Transverse colon (tissue), 3 donors: ENCODE measurements around the gene FOXP1.

ENCODE experiments used
- CTCF ChIP-seq, 5 experiments: fragments of 200-600 bp in 3 of 5; fragments of 450-650 bp in 2 of 5; sonication (generic) in 3 of 5; IDR thresholded peaks; 1 replicate in 2 of 5; 2 replicates in 3 of 5; pipeline ENCODE4 v1.5.1; 2016 to 2017; ENCODE audit warnings: antibody characterized with exemption in 5 of 5, inconsistent platforms in 3 of 5, mild to moderate bottlenecking in 2 of 5, moderate library complexity in 1 of 5
- EP300 ChIP-seq: sonication (generic); formaldehyde crosslinking; IDR thresholded peaks from one replicate; pipeline ENCODE4 v1.6.1; 2017; ENCODE audit warnings: antibody characterized with exemption, low read depth

GRCh38 chr3:71601811-71602210 lies 18.3 kb upstream of the FOXP1 start:
- TF ChIP-seq CTCF (IDR thresholded peaks at IDR 0.05): no peak
- no peak for TF ChIP-seq EP300
